H1 (cell line): ENCODE measurements around the gene TBC1D2B. TPM values are rescaled to one million over a fixed set of nuclear protein-coding genes. Genes with fewer than 3 reads are reported as not detected.

Experiments
- CTCF ChIA-PET: fragments of 300-600 bp; sonication (Branson Sonifier 250); formaldehyde crosslinking; loops from one replicate; lab custom pipeline; 2021; ENCODE audit not compliant: partially characterized antibody; lab: Charles Lee
- POLR2A ChIA-PET: fragments of 300-600 bp; sonication (Branson Sonifier 250); formaldehyde crosslinking; loops from one replicate; lab custom pipeline; 2021; ENCODE audit warnings: inconsistent platforms; ENCODE audit not compliant: partially characterized antibody; lab: Charles Lee
- DNase-seq, 2 experiments: peaks; one replicate each; pipeline versions ENCODE4 v3.0.0 to v3.0.0-alpha.2; 2010 to 2022; ENCODE audit warnings: low spot score in 2 of 2, low read depth in 1 of 2, mixed read lengths in 1 of 2
- FAIRE-seq: peaks from 2 replicates; lab custom pipeline; 2011; peaks lifted over from hg19 to GRCh38; lab: Jason Lieb, UNC
- H2AFZ ChIP-seq: 2 replicates; pipeline ENCODE4 v1.8.1; 2012; ENCODE audit warnings: low read length, inconsistent platforms
- H2AK5ac ChIP-seq: 2 replicates; pipeline ENCODE4 v1.6.1; 2013; ENCODE audit warnings: low read depth, low read length
- H2BK120ac ChIP-seq: replicated peaks from 2 replicates; pipeline ENCODE3; 2013; ENCODE audit warnings: low read depth, low read length, inconsistent platforms
- H2BK12ac ChIP-seq: 2 replicates; pipeline ENCODE4 v1.6.1; 2013; ENCODE audit warnings: low read depth, low read length
- H2BK15ac ChIP-seq: 2 replicates; pipeline ENCODE4 v1.6.1; 2013; ENCODE audit warnings: low read length
- H2BK20ac ChIP-seq: 2 replicates; pipeline ENCODE4 v1.6.1; 2013; ENCODE audit warnings: low read length
- H2BK5ac ChIP-seq: 2 replicates; pipeline ENCODE4 v1.6.1; 2013; ENCODE audit warnings: low read depth, low read length
- H3K14ac ChIP-seq: 2 replicates; pipeline ENCODE4 v1.6.1; 2013; ENCODE audit warnings: inconsistent platforms; ENCODE audit not compliant: insufficient read length
- H3K18ac ChIP-seq: 2 replicates; pipeline ENCODE4 v1.6.1; 2013; ENCODE audit warnings: low read length; ENCODE audit errors: extremely low read depth
- H3K23ac ChIP-seq: 2 replicates; pipeline ENCODE4 v1.6.1; 2013; ENCODE audit warnings: inconsistent platforms; ENCODE audit not compliant: insufficient read length
- H3K23me2 ChIP-seq: 2 replicates; pipeline ENCODE4 v1.6.1; 2013; ENCODE audit warnings: low read depth, low read length
- H3K27ac ChIP-seq: 2 replicates; pipeline ENCODE4 v1.6.1; 2011; ENCODE audit warnings: low read depth, low read length, inconsistent platforms
- H3K27me3 ChIP-seq, 4 experiments: replicated peaks in 1 of 4; 1 replicate in 1 of 4; 2 replicates in 3 of 4; pipeline versions ENCODE4 v1.6.1 to v1.8.1; 2011 to 2013; ENCODE audit warnings: low read length in 3 of 4, mild to moderate bottlenecking in 3 of 4, inconsistent platforms in 2 of 4, mixed read lengths in 2 of 4, moderate library complexity in 1 of 4; ENCODE audit not compliant: control insufficient read depth in 3 of 4, insufficient read depth in 3 of 4; ENCODE audit errors: extremely low read depth in 1 of 4
- H3K36me3 ChIP-seq, 4 experiments: 2 replicates each; pipeline versions ENCODE4 v1.6.1 to v1.8.1; 2011 to 2013; ENCODE audit warnings: mild to moderate bottlenecking in 4 of 4, low read length in 3 of 4, moderate library complexity in 2 of 4, control low read depth in 1 of 4, inconsistent platforms in 1 of 4; ENCODE audit not compliant: insufficient read depth in 4 of 4, control insufficient read depth in 2 of 4
- H3K4ac ChIP-seq: replicated peaks from 2 replicates; pipeline ENCODE3; 2013; ENCODE audit warnings: low read length, low read depth, mixed read lengths, inconsistent platforms; ENCODE audit not compliant: insufficient read length
- H3K4me1 ChIP-seq, 4 experiments: replicated peaks in 1 of 4; 1 replicate in 1 of 4; 2 replicates in 3 of 4; pipeline versions ENCODE4 v1.6.1 to v1.8.1; 2011 to 2013; ENCODE audit warnings: low read length in 3 of 4, inconsistent platforms in 2 of 4, mixed read lengths in 1 of 4; ENCODE audit not compliant: insufficient read depth in 4 of 4, control insufficient read depth in 3 of 4
- H3K4me2 ChIP-seq, 2 experiments: 2 replicates each; pipeline versions ENCODE4 v1.6.1 to v1.8.1; 2011 to 2013; ENCODE audit warnings: low read depth in 2 of 2, low read length in 2 of 2, control low read depth in 1 of 2, inconsistent platforms in 1 of 2, mild to moderate bottlenecking in 1 of 2; ENCODE audit not compliant: insufficient read depth in 1 of 2
- H3K4me3 ChIP-seq, 4 experiments: fragments of 200-600, 300-600 bp in 1 of 4; sonication (generic), shearing (Covaris generic), sonication (Bioruptor Twin) in 1 of 4; 2 replicates each; pipeline versions ENCODE4 v1.5.1 to v1.8.1; 2011 to 2016; ENCODE audit warnings: low read length in 4 of 4, low read depth in 3 of 4, control low read depth in 2 of 4, inconsistent platforms in 2 of 4, mild to moderate bottlenecking in 2 of 4, mixed read lengths in 1 of 4, moderate library complexity in 1 of 4; ENCODE audit not compliant: insufficient read depth in 2 of 4; ENCODE audit errors: extremely low read depth in 1 of 4
- H3K56ac ChIP-seq: replicated peaks from 2 replicates; pipeline ENCODE3; 2013; ENCODE audit warnings: low read depth, mild to moderate bottlenecking, mixed read lengths, low read length, inconsistent platforms; ENCODE audit not compliant: insufficient read length
- H3K79me1 ChIP-seq: 2 replicates; pipeline ENCODE4 v1.6.1; 2013; ENCODE audit warnings: low read depth, low read length, control low read depth
- H3K79me2 ChIP-seq, 2 experiments: 2 replicates each; pipeline versions ENCODE4 v1.6.1 to v1.8.1; 2012 to 2013; ENCODE audit warnings: low read length in 2 of 2, mild to moderate bottlenecking in 2 of 2, inconsistent platforms in 1 of 2; ENCODE audit not compliant: insufficient read depth in 2 of 2, control insufficient read depth in 1 of 2
- H3K9ac ChIP-seq, 4 experiments: replicated peaks in 1 of 4; 1 replicate in 1 of 4; 2 replicates in 3 of 4; pipeline versions ENCODE4 v1.6.1 to v1.8.1; 2011 to 2013; ENCODE audit warnings: low read depth in 3 of 4, low read length in 3 of 4, control low read depth in 2 of 4, mild to moderate bottlenecking in 2 of 4, moderate library complexity in 2 of 4, inconsistent platforms in 1 of 4; ENCODE audit errors: extremely low read depth in 1 of 4
- H3K9me3 ChIP-seq, 2 experiments: 2 replicates each; pipeline versions ENCODE4 v1.6.1 to v1.8.1; 2012 to 2013; ENCODE audit warnings: mild to moderate bottlenecking in 2 of 2, moderate library complexity in 2 of 2, control low read depth in 1 of 2, inconsistent platforms in 1 of 2, low read depth in 1 of 2, low read length in 1 of 2, mixed read lengths in 1 of 2; ENCODE audit not compliant: insufficient read depth in 2 of 2
- H4K20me1 ChIP-seq, 2 experiments: replicated peaks in 1 of 2; 2 replicates each; pipeline versions ENCODE3 to v1.8.1; 2011 to 2013; ENCODE audit warnings: inconsistent platforms in 2 of 2, low read length in 2 of 2, mild to moderate bottlenecking in 1 of 2; ENCODE audit not compliant: insufficient read depth in 2 of 2, control insufficient read depth in 1 of 2
- H4K5ac ChIP-seq: 2 replicates; pipeline ENCODE4 v1.6.1; 2013; ENCODE audit warnings: low read length, low read depth, mixed read lengths, inconsistent platforms; ENCODE audit not compliant: insufficient read length
- H4K8ac ChIP-seq: 2 replicates; pipeline ENCODE4 v1.8.0; 2013; ENCODE audit warnings: mild to moderate bottlenecking, moderate library complexity, low read length, inconsistent platforms; ENCODE audit not compliant: insufficient read depth; ENCODE audit errors: extremely low read depth
- H4K91ac ChIP-seq: replicated peaks from 2 replicates; pipeline ENCODE3; 2013; ENCODE audit warnings: low read length, mixed read lengths, inconsistent platforms; ENCODE audit not compliant: insufficient read length
- CHD1 ChIP-seq: IDR thresholded peaks from 2 replicates; pipeline ENCODE4 v1.6.1; 2012; ENCODE audit warnings: low read depth, low read length, improper control_type of control experiment
- CTCF ChIP-seq, 3 experiments: IDR thresholded peaks; 1 replicate in 2 of 3; 2 replicates in 1 of 3; pipeline versions ENCODE4 v1.5.1 to v1.6.1; 2011; ENCODE audit warnings: low read length in 3 of 3, mild to moderate bottlenecking in 3 of 3, inconsistent platforms in 2 of 3, low read depth in 1 of 3, moderate library complexity in 1 of 3; ENCODE audit not compliant: insufficient read depth in 1 of 3; ENCODE audit errors: control extremely low read depth in 1 of 3
- JUN ChIP-seq: IDR thresholded peaks from 2 replicates; pipeline ENCODE4 v1.6.1; 2011; ENCODE audit warnings: low read depth, mild to moderate bottlenecking, improper control_type of control experiment, low read length
- SIX5 ChIP-seq: IDR thresholded peaks from 2 replicates; pipeline ENCODE4 v1.6.1; 2011; ENCODE audit warnings: mild to moderate bottlenecking, low read depth, low read length
- WGBS, 2 experiments: shearing (Covaris generic) in 1 of 2; methylation state at CpG; one replicate each; pipeline versions ENCODE4 v1.1.6 to v1.1.7; 2013 to 2015; ENCODE audit warnings: low lambda C conversion rate in 2 of 2, mixed read lengths in 2 of 2, inconsistent platforms in 1 of 2, low coverage in 1 of 2, missing lambda C conversion rate in 1 of 2; ENCODE audit not compliant: insufficient replicate concordance in 2 of 2, insufficient coverage in 1 of 2, insufficient read length in 1 of 2; ENCODE audit errors: extremely low coverage in 1 of 2, missing lambda C conversion rate in 1 of 2; 5-methylcytosine and 5-hydroxymethylcytosine counted together
- polyA plus RNA-seq, 7 experiments: library from polyadenylated mRNA; depleted of rRNA in 3 of 7; stranded (reverse) in 5 of 7; unstranded in 2 of 7; fragments of >200 nt in 5 of 7; fragments of 200-250 nt in 2 of 7; gene quantifications; 1 replicate in 5 of 7; 2 replicates in 1 of 7; 4 replicates in 1 of 7; pipeline versions ENCODE4 v1.2.1 to v1.2.3, GENCODE V29; 2011 to 2013; ENCODE audit warnings: missing spikeins in 2 of 7, mixed read lengths in 2 of 7
- total RNA-seq: library from RNA; stranded (reverse); fragmentation: NEBNext Ultra II Directional; extraction: Animal tissue kit (Norgen Biotek cat#: 25700); gene quantifications from 2 replicates; pipeline ENCODE4 v1.2.1, GENCODE V29; 2021

Gene TBC1D2B
- total and polyA plus RNA-seq, 2 of the 8 experiments (the other 6 are each of a cell fraction or from before 2014, with no cell fraction given) = 11.9 to 19.5 TPM

- 93% methylated on average over 8 of the region's 8 CpGs; no CpG with 5 or more reads in 1 of the 2 experiments for WGBS, 2 experiments
- Histone ChIP-seq H4K8ac (no peak overlapping the region), H3K27ac (no peak overlapping the region), H2BK5ac (no peak overlapping the region; the same call in 1 of the 2 replicates), H3K27me3 (no peaks in the 10 kb centered on the region), H2BK120ac (no peak overlapping the region), H3K18ac (no peak overlapping the region; the same call in 1 of the 2 replicates), H2AK5ac (no peak overlapping the region), H3K14ac (no peak overlapping the region), H3K23ac (no peak overlapping the region), H3K79me2 (no peaks in the 10 kb centered on the region), H2BK20ac (no peak overlapping the region), H3K36me3 (no peaks in the 10 kb centered on the region; a peak in 1 of 8 replicates), H4K5ac (no peak overlapping the region), H3K79me1 (no peaks in the 10 kb centered on the region; the same call in 1 of the 2 replicates), H3K4ac (no peak overlapping the region), H4K20me1 (peaks cover 3 to 5% of the 10 kb centered on the region in 2 experiments), H3K9ac (no peak overlapping the region), H3K56ac (no peak overlapping the region), H3K4me3 (no peak overlapping the region), H3K9me3 (no peaks in the 10 kb centered on the region), H2BK15ac (no peak overlapping the region), H4K91ac (no peak overlapping the region), H3K23me2 (no peaks in the 10 kb centered on the region; the same call in 1 of the 2 replicates), H2BK12ac (no peak overlapping the region), H3K4me2 (no peak overlapping the region), H2AFZ (no peak overlapping the region), H3K4me1 (peaks cover 0 to 3% (median 0%) of the 10 kb centered on the region in 4 experiments; a peak in 1 of 7 replicates)
- FAIRE-seq (no peak), DNase-seq (no peak)
- ChIA-PET POLR2A (interaction anchor here (1.4 kb wide), 1 partner anchor 10 kb away, joined by 6 read pairs; no protein-coding TSS in a partner anchor), CTCF (interaction anchor here (1.5 kb wide), 1 partner anchor 13 kb away, joined by 5 read pairs; no protein-coding TSS in a partner anchor)
- TF ChIP-seq CHD1 (no peak), SIX5 (no peak), CTCF (IDR thresholded peaks at IDR 0.05; ENCODE audit: control extremely low read depth in 1 of 3, insufficient read depth in 1 of 3, low read depth in 1 of 3, low read length in 3 of 3) (no peak), JUN (no peak)
Observed at GRCh38 chr15:78038585-78039247, 38.8 kb downstream of the TBC1D2B start.
